Heart right ventricle (tissue), 16 donors: ENCODE data around the gene TMEM115. TPM values are rescaled to one million over a fixed set of nuclear protein-coding genes. Genes with fewer than 3 reads are reported as not detected.

Experiments used
- ATAC-seq, 8 donors: fragments of 200-7000 bp; cut with Tn5 transposase; one replicate each; pipeline ENCODE4 v1.9.1; 2020; ENCODE audit warnings: mild to moderate bottlenecking in 8 of 8, moderate library complexity in 8 of 8, moderate number of reproducible peaks in 1 of 8
- DNase-seq, 2 donors: peaks; one replicate each; pipeline ENCODE4 v3.0.0-alpha.2; 2020
- H3K27ac ChIP-seq, 10 donors: fragments of 200-600 bp; sonication (generic) in 2 of 10; one replicate each; pipeline versions ENCODE4 v1.5.0 to v1.8.0; 2020 to 2022; ENCODE audit warnings: mild to moderate bottlenecking in 3 of 10
- H3K27me3 ChIP-seq, 7 donors: fragments of 200-600 bp; one replicate each; pipeline ENCODE4 v1.8.0; 2021 to 2022; ENCODE audit warnings: mild to moderate bottlenecking in 2 of 7
- H3K36me3 ChIP-seq, 9 donors: fragments of 200-600 bp; sonication (generic) in 1 of 9; one replicate each; pipeline versions ENCODE4 v1.5.0 to v1.8.0; 2020 to 2022; ENCODE audit warnings: mild to moderate bottlenecking in 2 of 9
- H3K4me1 ChIP-seq, 9 donors: fragments of 200-600 bp; sonication (generic) in 1 of 9; one replicate each; pipeline versions ENCODE4 v1.5.0 to v1.8.0; 2020 to 2022; ENCODE audit warnings: mild to moderate bottlenecking in 4 of 9
- H3K4me3 ChIP-seq, 10 donors: fragments of 200-600 bp; sonication (generic) in 2 of 10; one replicate each; pipeline versions ENCODE4 v1.5.0 to v1.8.0; 2020 to 2022; ENCODE audit warnings: mild to moderate bottlenecking in 7 of 10, moderate library complexity in 2 of 10
- H3K9me3 ChIP-seq, 11 donors: fragments of 200-600 bp in 10 of 11; sonication (generic) in 2 of 11; one replicate each; pipeline versions ENCODE4 v1.5.0 to v1.8.0; 2013 to 2022; ENCODE audit warnings: mild to moderate bottlenecking in 2 of 11, control low read depth in 1 of 11, moderate library complexity in 1 of 11
- CTCF ChIP-seq, 9 donors: fragments of 200-600 bp; sonication (generic) in 2 of 9; IDR thresholded peaks; one replicate each; pipeline versions ENCODE4 v1.5.0 to v1.8.0; 2021 to 2022; ENCODE audit warnings: antibody characterized with exemption in 9 of 9, mild to moderate bottlenecking in 5 of 9, moderate library complexity in 1 of 9
- WGBS, 2 donors: extraction: QIAGEN DNeasy Blood & Tissue Kit; methylation state at CpG; one replicate each; pipeline ENCODE4 v1.1.7; 2013; ENCODE audit warnings: inconsistent platforms in 1 of 2; 5-methylcytosine and 5-hydroxymethylcytosine counted together
- intact Hi-C, 10 donors: fragments of 100-400 bp; cut with DNase I; formaldehyde crosslinking; loops; one replicate each; pipeline versions ENCODE4 v1.11.1 to v1.14.2; 2022
- polyA plus RNA-seq, 2 donors: library from polyadenylated mRNA; stranded (reverse); fragments of 200-250 nt; gene quantifications; one replicate each; pipeline ENCODE4 v1.2.3, GENCODE V29; 2013
- total RNA-seq, 10 donors: library from RNA; stranded (reverse); fragmentation: NEBNext Ultra II Directional in 3 of 10; extraction: Animal tissue kit (Norgen Biotek cat#: 25700) in 3 of 10; gene quantifications; one replicate each; pipeline versions ENCODE4 v1.2.1 to v1.2.4, GENCODE V29; 2021 to 2023
- donor health status: Arrhythmogenic right ventricular cardiomyopathy.
- donor health status: ischemic (EF 13 %, LVEDD 7.1; RV severe dilation, severe dysfunction).
- donor health status: healthy with polysubstance abuse.
- donor health status: DM: no; HTN: yes; CAD: no.
- donor health status: DM: no; HTN: no; CAD: no.
- donor health status: ischemic (EF 25% LVEDD 6.9; RV normal size, moderate dysfunction).
- donor health status: ischemic (EF 25% LVEDD 5.7; RV mildly dilated, moderate dysfunction).
- donor health status: healthy.
- donor health status: DM: yes; HTN: yes; CAD: no.
- donor health status: Ischemic cardiomyopathy.
- donor health status: ischemic (EF 35%, LVEDD 5.7; RV mildly dilated, moderate dysfunction).
- donor health status: nonischemic (EF 11% LVEDD 7.7; RV severe dilation, severe dysfunction).
- donor health status: DM: yes; HTN: yes; CAD: no.
- donor health status: PGD.
- donor health status: ischemic (EF 29% LVEDD 5.4; RV normal size, mild dysfunction).
- donor health status: nonischemic (EF 23%, LVEDD 6.1; RV moderate dilation, normal function).

Gene TMEM115
- total and polyA plus RNA-seq, 12 donors: 18.1 to 47.6 (median 24.2) TPM

- Histone ChIP-seq H3K9me3 (no peaks in the 10 kb centered on the region), H3K27me3 (no peaks in the 10 kb centered on the region), H3K36me3 (no peaks in the 10 kb centered on the region), H3K27ac (no peak overlapping the region), H3K4me3 (no peak overlapping the region), H3K4me1 (peaks cover 9 to 33% (median 26%) of the 10 kb centered on the region in 9 donors)
- no peak for ATAC-seq
- DNase-seq: no peak
- no peak for TF ChIP-seq CTCF (IDR thresholded peaks at IDR 0.05)
- 89 to 90% methylated on average over 20 to 22 of the region's 22 CpGs for WGBS, 2 donors
- intact Hi-C loops: no loop called here
Measured at GRCh38 chr3:50388720-50389413, 29.5 kb upstream of the TMEM115 start.

GRCh38 chr3:50388016-50388719 lies 28.8 kb upstream of the TMEM115 start:
- H3K4me1 ChIP-seq: peaks cover 9 to 33% (median 26%) of the 10 kb centered on the region in 9 donors
- 82 to 87% methylated on average over 25 of the region's 25 CpGs for WGBS, 2 donors
- no peak for ATAC-seq
- intact Hi-C loops: no loop called here
- H3K4me3 ChIP-seq: no peak overlapping the region
- H3K27ac ChIP-seq: no peak overlapping the region
- H3K36me3 ChIP-seq: no peaks in the 10 kb centered on the region
- H3K9me3 ChIP-seq: no peaks in the 10 kb centered on the region
- H3K27me3 ChIP-seq: no peaks in the 10 kb centered on the region
- DNase-seq: no peak
- peak in 4 of 9 donors; percentile 14 to 26 (median 22) for TF ChIP-seq CTCF (IDR thresholded peaks at IDR 0.05)

GRCh38 chr3:50385754-50386153 lies 26.4 kb upstream of the TMEM115 start:
- peaks cover 2 to 10% (median 9%) of the 10 kb centered on the region in 9 donors for H3K4me1 ChIP-seq
- H3K27ac ChIP-seq: no peak overlapping the region
- intact Hi-C loops: no loop called here
- DNase-seq (no peak), ATAC-seq (no peak)
- no peaks in the 10 kb centered on the region for H3K9me3 ChIP-seq
- 70 to 71% methylated on average over 13 of the region's 13 CpGs for WGBS, 2 donors
- no peaks in the 10 kb centered on the region for H3K27me3 ChIP-seq
- no peaks in the 10 kb centered on the region for H3K36me3 ChIP-seq
- no peak for TF ChIP-seq CTCF (IDR thresholded peaks at IDR 0.05)
- H3K4me3 ChIP-seq: no peak overlapping the region

- Histone ChIP-seq H3K4me1 (no peaks in the 10 kb centered on the region), H3K36me3 (no peaks in the 10 kb centered on the region), H3K27me3 (no peaks in the 10 kb centered on the region), H3K27ac (no peak overlapping the region), H3K9me3 (no peaks in the 10 kb centered on the region), H3K4me3 (no peak overlapping the region)
- DNase-seq: no peak
- ATAC-seq: no peak
- intact Hi-C loops: no loop called here
- no peak for TF ChIP-seq CTCF (IDR thresholded peaks at IDR 0.05)
- 91 to 92% methylated on average over 6 of the region's 6 CpGs for WGBS, 2 donors
Measured at GRCh38 chr3:50383750-50384149, 24.4 kb upstream of the TMEM115 start.
